ENCODE data around the gene NCSTN. TPM values are rescaled to one million over a fixed set of nuclear protein-coding genes. Genes with fewer than 3 reads are reported as not detected.
A peak's percentile ranks its signal among the peaks of the same experiment; 100 is the strongest.

Gene NCSTN
- 100 to 1,000 TPM in 1 of 4 donors, 10 to 100 TPM in 3; 50.1 to 138 (median 59.6) TPM for polyA plus RNA-seq
- long read RNA-seq, donor 1: 0 reads
- long read RNA-seq, donor 2, transcript NCSTN-201 (17 exons, 2,936 nt): major isoform, 7 of 34 reads
- long read RNA-seq, donor 2, partial matches to known transcripts: 24 of 34 reads
- long read RNA-seq, donor 2, other reads (novel, unspliced or antisense): 0 of 34 reads
- long read RNA-seq, donor 3, partial matches to known transcripts: 23 of 30 reads
- long read RNA-seq, donor 3, other reads (novel, unspliced or antisense): 0 of 30 reads
- long read RNA-seq, donor 4: 0 reads
- long read RNA-seq, donor 5, partial matches to known transcripts: 8 of 10 reads
- long read RNA-seq, donor 5, other reads (novel, unspliced or antisense): 0 of 10 reads
- long read RNA-seq, donor 6, transcript NCSTN-201 (17 exons, 2,936 nt): major isoform, 13 of 63 reads
- long read RNA-seq, donor 6, partial matches to known transcripts: 47 of 63 reads
- long read RNA-seq, donor 6, other reads (novel, unspliced or antisense): 0 of 63 reads
- long read RNA-seq, donor 7: 0 reads
- long read RNA-seq, donor 8: 0 reads
- long read RNA-seq, donor 9, partial matches to known transcripts: 5 of 8 reads
- long read RNA-seq, donor 9, other reads (novel, unspliced or antisense): 0 of 8 reads
- long read RNA-seq, donor 10, partial matches to known transcripts: 23 of 29 reads
- long read RNA-seq, donor 10, other reads (novel, unspliced or antisense): 0 of 29 reads

- H3K27ac ChIP-seq (ENCODE audit: low read depth in 1 of 3, low read length in 2 of 3): peak within 1 kb of the TSS; percentile 83 to 95 (median 91)
- peaks cover 0 to 11% (median 7%) of the 10 kb centered on the region in 3 donors for H3K4me1 ChIP-seq (ENCODE audit: control insufficient read depth in 3 of 3, insufficient read depth in 2 of 3, low read depth in 1 of 3, low read length in 2 of 3)
- H3K27me3 ChIP-seq (ENCODE audit: control insufficient read depth in 3 of 3, insufficient read depth in 3 of 3, low read length in 3 of 3): no peaks in the 10 kb centered on the region
- WGBS, 3 donors: 0 to 1% (median 0%) methylated on average over 51 to 58 of the region's 58 CpGs
- H3K36me3 ChIP-seq (ENCODE audit: control insufficient read depth in 3 of 3, insufficient read depth in 2 of 3, low read depth in 1 of 3, low read length in 3 of 3): peaks cover 5 to 22% (median 18%) of the 10 kb centered on the region in 3 donors
- H3K9me3 ChIP-seq (ENCODE audit: control insufficient read depth in 2 of 2, insufficient read depth in 1 of 2, low read depth in 1 of 2, low read length in 1 of 2): no peaks in the 10 kb centered on the region
- FAIRE-seq: no peak
- peak within 1 kb of the TSS; percentile 76 to 83 (median 81) for H3K4me3 ChIP-seq (ENCODE audit: low read depth in 1 of 3, low read length in 3 of 3)
- peak; percentile 97 to 98 for DNase-seq
Observed at GRCh38 chr1:160342953-160343869, at the start of gene NCSTN, which contains the start of gene COPA. Gene NCSTN (plus strand): TSS chr1:160343383. CDS start chr1:160343397, 14 bp downstream. Gene COPA (minus strand): TSS chr1:160343250. CDS start chr1:160343170, 80 bp downstream.

GRCh38 chr1:160296036-160296435, 47.1 kb upstream of the NCSTN start:
- Histone ChIP-seq H3K4me3 (ENCODE audit: low read depth in 1 of 3, low read length in 3 of 3) (no peak overlapping the region), H3K27ac (ENCODE audit: low read depth in 1 of 3, low read length in 2 of 3) (no peak overlapping the region), H3K4me1 (ENCODE audit: control insufficient read depth in 3 of 3, insufficient read depth in 2 of 3, low read depth in 1 of 3, low read length in 2 of 3) (no peaks in the 10 kb centered on the region), H3K36me3 (ENCODE audit: control insufficient read depth in 3 of 3, insufficient read depth in 2 of 3, low read depth in 1 of 3, low read length in 3 of 3) (peaks cover 38 to 59% (median 54%) of the 10 kb centered on the region in 3 donors), H3K9me3 (ENCODE audit: control insufficient read depth in 2 of 2, insufficient read depth in 1 of 2, low read depth in 1 of 2, low read length in 1 of 2) (no peaks in the 10 kb centered on the region), H3K27me3 (ENCODE audit: control insufficient read depth in 3 of 3, insufficient read depth in 3 of 3, low read length in 3 of 3) (no peaks in the 10 kb centered on the region)
- DNase-seq: no peak
- no peak for FAIRE-seq
- 92 to 95% (median 93%) methylated on average over 1 of the region's 1 CpG for WGBS, 3 donors

- no peak for DNase-seq
- peaks cover 22 to 45% (median 27%) of the 10 kb centered on the region in 3 donors for H3K36me3 ChIP-seq (ENCODE audit: control insufficient read depth in 3 of 3, insufficient read depth in 2 of 3, low read depth in 1 of 3, low read length in 3 of 3)
- WGBS, 3 donors: 83 to 89% (median 87%) methylated on average over 7 of the region's 7 CpGs
Observed at GRCh38 chr1:160300173-160300572, 43.0 kb upstream of the NCSTN start.

GRCh38 chr1:160307118-160307791, 35.9 kb upstream of the NCSTN start:
- Histone ChIP-seq H3K4me1 (ENCODE audit: control insufficient read depth in 3 of 3, insufficient read depth in 2 of 3, low read depth in 1 of 3, low read length in 2 of 3) (no peaks in the 10 kb centered on the region), H3K36me3 (ENCODE audit: control insufficient read depth in 3 of 3, insufficient read depth in 2 of 3, low read depth in 1 of 3, low read length in 3 of 3) (peaks cover 18 to 47% (median 47%) of the 10 kb centered on the region in 3 donors), H3K27me3 (ENCODE audit: control insufficient read depth in 3 of 3, insufficient read depth in 3 of 3, low read length in 3 of 3) (no peaks in the 10 kb centered on the region), H3K27ac (ENCODE audit: low read depth in 1 of 3, low read length in 2 of 3) (no peak overlapping the region), H3K9me3 (ENCODE audit: control insufficient read depth in 2 of 2, insufficient read depth in 1 of 2, low read depth in 1 of 2, low read length in 1 of 2) (no peaks in the 10 kb centered on the region), H3K4me3 (ENCODE audit: low read depth in 1 of 3, low read length in 3 of 3) (no peak overlapping the region)
- DNase-seq: no peak
- FAIRE-seq: no peak
- WGBS, 3 donors: 87 to 94% (median 93%) methylated on average over 13 of the region's 13 CpGs

More at GRCh38 chr1:160300173-160300572, 43.0 kb upstream of the NCSTN start:
- Histone ChIP-seq H3K27me3 (ENCODE audit: control insufficient read depth in 3 of 3, insufficient read depth in 3 of 3, low read length in 3 of 3) (no peaks in the 10 kb centered on the region), H3K4me1 (ENCODE audit: control insufficient read depth in 3 of 3, insufficient read depth in 2 of 3, low read depth in 1 of 3, low read length in 2 of 3) (no peaks in the 10 kb centered on the region), H3K9me3 (ENCODE audit: control insufficient read depth in 2 of 2, insufficient read depth in 1 of 2, low read depth in 1 of 2, low read length in 1 of 2) (no peaks in the 10 kb centered on the region), H3K4me3 (ENCODE audit: low read depth in 1 of 3, low read length in 3 of 3) (no peak overlapping the region), H3K27ac (ENCODE audit: low read depth in 1 of 3, low read length in 2 of 3) (no peak overlapping the region)
- FAIRE-seq: no peak

- Histone ChIP-seq H3K36me3 (ENCODE audit: control insufficient read depth in 3 of 3, insufficient read depth in 2 of 3, low read depth in 1 of 3, low read length in 3 of 3) (peaks cover 21 to 50% (median 46%) of the 10 kb centered on the region in 3 donors), H3K4me1 (ENCODE audit: control insufficient read depth in 3 of 3, insufficient read depth in 2 of 3, low read depth in 1 of 3, low read length in 2 of 3) (no peaks in the 10 kb centered on the region), H3K27me3 (ENCODE audit: control insufficient read depth in 3 of 3, insufficient read depth in 3 of 3, low read length in 3 of 3) (no peaks in the 10 kb centered on the region), H3K27ac (ENCODE audit: low read depth in 1 of 3, low read length in 2 of 3) (no peak overlapping the region), H3K9me3 (ENCODE audit: control insufficient read depth in 2 of 2, insufficient read depth in 1 of 2, low read depth in 1 of 2, low read length in 1 of 2) (no peaks in the 10 kb centered on the region), H3K4me3 (ENCODE audit: low read depth in 1 of 3, low read length in 3 of 3) (no peak overlapping the region)
- no peak for FAIRE-seq
- no peak for DNase-seq
- 87 to 97% (median 92%) methylated on average over 4 of the region's 4 CpGs for WGBS, 3 donors
Observed at GRCh38 chr1:160308451-160309184, 34.6 kb upstream of the NCSTN start.

GRCh38 chr1:160309185-160309557, 34.0 kb upstream of the NCSTN start:
- no peaks in the 10 kb centered on the region for H3K9me3 ChIP-seq (ENCODE audit: control insufficient read depth in 2 of 2, insufficient read depth in 1 of 2, low read depth in 1 of 2, low read length in 1 of 2)
- no peaks in the 10 kb centered on the region for H3K27me3 ChIP-seq (ENCODE audit: control insufficient read depth in 3 of 3, insufficient read depth in 3 of 3, low read length in 3 of 3)
- H3K36me3 ChIP-seq (ENCODE audit: control insufficient read depth in 3 of 3, insufficient read depth in 2 of 3, low read depth in 1 of 3, low read length in 3 of 3): peaks cover 22 to 50% (median 43%) of the 10 kb centered on the region in 3 donors
- FAIRE-seq: no peak
- H3K4me1 ChIP-seq (ENCODE audit: control insufficient read depth in 3 of 3, insufficient read depth in 2 of 3, low read depth in 1 of 3, low read length in 2 of 3): no peaks in the 10 kb centered on the region
- no peak for DNase-seq
- no peak overlapping the region for H3K4me3 ChIP-seq (ENCODE audit: low read depth in 1 of 3, low read length in 3 of 3)
- no peak overlapping the region for H3K27ac ChIP-seq (ENCODE audit: low read depth in 1 of 3, low read length in 2 of 3)

- Histone ChIP-seq H3K9me3 (ENCODE audit: control insufficient read depth in 2 of 2, insufficient read depth in 1 of 2, low read depth in 1 of 2, low read length in 1 of 2) (no peaks in the 10 kb centered on the region), H3K4me1 (ENCODE audit: control insufficient read depth in 3 of 3, insufficient read depth in 2 of 3, low read depth in 1 of 3, low read length in 2 of 3) (no peaks in the 10 kb centered on the region), H3K4me3 (ENCODE audit: low read depth in 1 of 3, low read length in 3 of 3) (no peak overlapping the region), H3K27ac (ENCODE audit: low read depth in 1 of 3, low read length in 2 of 3) (no peak overlapping the region), H3K36me3 (ENCODE audit: control insufficient read depth in 3 of 3, insufficient read depth in 2 of 3, low read depth in 1 of 3, low read length in 3 of 3) (peaks cover 26 to 48% (median 43%) of the 10 kb centered on the region in 3 donors), H3K27me3 (ENCODE audit: control insufficient read depth in 3 of 3, insufficient read depth in 3 of 3, low read length in 3 of 3) (no peaks in the 10 kb centered on the region)
- 54 to 85% (median 70%) methylated on average over 1 of the region's 1 CpG for WGBS, 3 donors
- FAIRE-seq (no peak), DNase-seq (no peak)
Observed at GRCh38 chr1:160309571-160309970, 33.6 kb upstream of the NCSTN start.
